GM19043 (cell line): Measurements from ENCODE around the gene TANC1.

ENCODE experiments used
- ATAC-seq: cut with Tn5 transposase; IDR thresholded peaks from one replicate; pipeline ENCODE4 v1.9.1; 2021; ENCODE audit warnings: low read depth; ENCODE audit not compliant: unreplicated experiment

TANC1 gene

DNA sequence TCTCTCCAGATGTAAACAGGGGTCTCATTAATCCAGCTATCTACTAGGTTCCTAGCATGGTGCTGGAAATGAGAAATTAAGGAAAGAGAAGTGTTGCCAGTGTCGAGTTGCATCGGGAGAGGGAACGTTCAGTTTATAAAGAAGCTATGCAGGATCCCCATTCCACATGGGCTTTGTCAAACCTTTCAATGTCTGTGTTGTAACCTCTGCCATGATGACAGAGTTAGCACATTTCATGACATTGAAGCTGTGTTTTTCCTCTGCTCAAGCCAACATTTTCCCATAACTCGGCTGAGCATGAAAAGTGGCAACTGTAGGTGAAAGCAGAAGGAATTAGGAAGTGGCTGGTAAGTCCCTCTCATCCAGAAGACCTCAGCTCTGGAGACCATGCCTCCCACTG is 184.6 kb downstream of the TANC1 start:
- ATAC-seq = no peak

DNA sequence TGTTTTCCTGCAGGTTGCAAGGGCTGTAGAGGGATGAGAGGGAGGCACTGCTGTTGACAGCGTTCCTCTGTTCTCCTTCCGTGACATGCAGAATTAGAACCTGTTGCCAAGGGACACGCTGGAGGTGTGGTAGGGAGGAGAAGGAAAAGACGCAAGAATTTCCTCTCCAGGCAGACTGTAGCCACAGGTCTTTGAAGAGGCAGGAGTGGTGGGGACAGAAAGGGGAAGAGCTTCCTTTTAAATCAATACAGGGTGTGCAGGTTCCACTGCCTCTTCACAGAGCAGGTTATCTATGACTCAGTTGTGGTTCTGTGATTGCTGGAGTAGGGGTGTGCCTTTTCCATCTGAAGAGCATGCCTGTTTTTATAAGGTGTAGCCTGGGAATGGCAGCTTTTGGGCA is 185.0 kb downstream of the TANC1 start:
- no peak for ATAC-seq

DNA sequence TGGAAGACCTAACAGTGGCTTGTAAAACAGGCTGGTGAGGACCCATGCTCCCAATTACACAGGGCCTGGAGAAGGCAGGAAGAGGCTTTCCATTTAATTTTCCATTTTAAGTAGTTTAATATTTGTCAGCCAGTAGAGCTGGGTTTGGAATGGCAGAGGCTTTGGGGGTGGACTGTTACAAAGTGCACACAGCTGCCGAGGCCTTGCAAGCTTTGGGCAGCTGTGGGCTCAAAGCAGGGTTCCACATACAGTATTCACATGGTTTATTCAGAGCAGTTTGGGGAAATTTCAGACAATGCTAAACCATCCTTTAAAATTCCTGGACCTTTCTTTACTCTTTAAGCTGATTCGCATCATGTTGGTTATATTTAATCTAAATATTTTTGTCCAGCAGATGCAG is 185.5 kb downstream of the TANC1 start:
- ATAC-seq = no peak

DNA sequence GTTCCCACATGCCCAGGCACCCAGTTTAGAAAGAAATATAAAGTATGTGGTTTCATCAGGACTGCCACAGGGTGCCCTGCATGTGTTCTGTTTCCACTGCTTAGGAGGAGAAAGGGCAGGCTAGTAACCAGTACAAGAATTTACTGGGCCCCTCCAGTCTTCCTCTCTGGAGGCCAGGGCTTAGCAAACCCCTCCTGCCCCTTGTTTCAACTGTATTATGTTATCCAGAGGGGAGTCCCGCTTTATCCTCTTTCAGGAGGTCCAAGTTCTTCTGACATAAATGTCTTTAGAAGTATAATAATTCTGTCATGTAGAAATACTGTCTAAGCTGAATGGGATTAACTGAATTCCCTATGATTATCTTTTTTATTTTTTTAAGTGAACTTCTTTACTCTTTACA is 185.9 kb downstream of the TANC1 start:
- no peak for ATAC-seq

DNA sequence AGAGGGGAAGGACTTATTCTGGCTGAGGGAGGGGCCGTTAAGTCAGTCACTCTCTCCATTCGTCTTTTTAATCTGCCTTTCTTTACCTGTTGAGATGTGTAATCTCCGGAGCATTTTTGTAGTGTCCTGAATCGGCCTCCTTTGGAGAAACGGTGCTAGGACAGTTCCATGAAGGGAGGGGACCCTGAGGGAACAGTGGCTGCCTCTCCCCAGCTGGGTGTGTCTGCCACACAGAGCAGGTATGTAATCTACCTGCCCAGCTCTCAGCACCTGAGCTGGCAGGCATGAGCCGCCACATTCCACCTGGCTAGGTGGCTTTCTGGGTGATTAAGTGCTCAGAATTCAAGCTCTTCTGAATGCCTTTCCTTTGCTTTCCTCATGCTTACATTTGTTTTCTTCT is 186.9 kb downstream of the TANC1 start:
- ATAC-seq = no peak

DNA sequence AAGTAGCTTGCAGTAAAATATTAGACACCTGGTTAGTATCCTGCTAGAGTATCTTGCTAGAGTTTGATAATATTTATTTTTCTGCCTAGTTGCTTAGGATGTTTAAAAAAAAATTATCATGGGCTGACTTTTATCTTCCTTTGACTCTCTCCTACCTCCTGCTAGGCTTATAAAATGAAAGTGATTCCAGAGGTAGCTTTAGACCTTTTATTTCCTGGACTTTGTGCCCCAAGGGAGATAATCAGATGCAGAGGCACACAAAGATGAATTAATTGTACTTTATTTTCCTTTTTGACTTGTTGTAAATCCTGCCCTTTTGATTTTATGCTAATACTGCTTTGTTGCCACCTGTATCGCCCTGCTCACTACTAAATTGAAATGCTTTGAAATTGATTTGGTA is 187.4 kb downstream of the TANC1 start:
- no peak for ATAC-seq

DNA sequence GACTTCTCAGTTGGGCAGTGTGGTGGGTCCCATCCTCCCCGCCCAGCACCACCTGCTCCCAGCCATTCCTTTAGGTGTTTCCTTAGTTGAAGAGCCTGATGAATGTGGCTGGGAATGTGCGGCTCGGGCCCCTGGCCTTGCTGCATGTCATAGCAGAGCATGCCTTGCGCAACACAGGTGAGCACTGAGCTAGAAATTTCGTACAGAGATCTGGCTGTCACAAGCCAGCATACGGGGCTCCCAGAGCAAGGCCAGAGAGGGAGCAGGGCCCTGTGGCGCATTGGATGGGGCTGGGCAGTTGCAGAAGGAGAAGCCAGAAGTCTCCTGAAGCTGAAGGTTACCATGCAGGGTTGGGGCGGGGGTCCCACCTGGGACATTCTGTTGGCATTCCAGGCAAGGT is 188.4 kb downstream of the TANC1 start:
- ATAC-seq = no peak

DNA sequence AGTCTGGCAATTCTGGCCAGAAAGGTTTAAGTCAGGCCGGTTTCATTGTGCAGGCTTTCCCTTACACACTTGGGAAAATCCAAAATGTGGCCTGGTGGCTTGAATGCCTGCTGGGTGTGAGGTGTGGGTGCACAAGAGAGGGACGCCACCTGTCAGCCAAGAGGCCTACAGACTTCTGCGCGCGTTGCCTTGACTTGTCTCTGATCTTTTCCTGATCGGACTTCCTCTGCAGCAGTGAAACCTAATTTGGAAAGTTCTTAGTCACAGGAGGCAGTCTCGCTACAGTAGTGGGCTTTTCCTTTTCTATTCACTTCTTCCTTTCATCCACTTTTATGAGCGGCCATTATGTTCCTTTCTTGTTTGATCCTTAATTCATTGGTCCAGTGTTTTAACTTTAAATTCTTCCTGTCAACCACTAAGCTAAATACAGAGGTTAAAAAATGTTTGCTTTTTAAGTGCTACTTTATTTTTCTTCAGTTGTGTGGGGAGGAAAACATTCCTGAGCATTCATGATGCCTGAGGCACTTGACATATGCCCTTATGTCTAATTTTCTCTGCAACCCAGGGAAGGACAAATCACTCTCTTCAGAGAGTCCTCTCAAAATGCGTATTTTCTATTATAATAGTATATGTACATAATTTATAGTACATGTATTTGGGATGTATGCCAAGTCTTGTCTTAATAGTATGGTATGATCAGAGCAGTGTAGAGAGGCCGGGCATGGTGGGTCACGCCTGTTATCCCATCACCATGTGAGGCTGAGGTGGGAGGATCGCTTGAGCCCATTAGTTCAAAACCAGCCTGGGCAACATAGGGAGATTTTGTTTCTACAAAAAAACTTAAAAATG is 189.1 kb downstream of the TANC1 start:
- no peak for ATAC-seq

DNA sequence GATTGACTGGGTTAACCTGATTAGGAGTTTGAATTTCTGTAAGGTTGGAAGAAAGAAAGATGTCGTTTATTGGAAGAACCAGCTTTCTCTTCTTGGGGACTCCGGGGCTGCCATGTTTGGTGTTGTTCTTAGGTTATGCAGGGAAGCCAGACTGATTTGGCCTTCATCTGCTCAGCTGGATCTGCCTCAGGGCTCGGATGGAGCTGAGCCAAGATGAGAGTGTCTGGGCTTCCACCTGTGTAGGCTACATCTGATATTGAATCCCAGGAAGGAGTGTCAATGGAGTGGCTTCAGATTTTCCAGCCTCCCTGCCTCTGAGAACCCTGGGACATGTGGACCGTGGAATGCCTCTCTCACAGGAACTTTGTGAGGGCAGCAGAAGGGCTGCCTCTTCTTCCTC is 192.0 kb downstream of the TANC1 start:
- no peak for ATAC-seq

DNA sequence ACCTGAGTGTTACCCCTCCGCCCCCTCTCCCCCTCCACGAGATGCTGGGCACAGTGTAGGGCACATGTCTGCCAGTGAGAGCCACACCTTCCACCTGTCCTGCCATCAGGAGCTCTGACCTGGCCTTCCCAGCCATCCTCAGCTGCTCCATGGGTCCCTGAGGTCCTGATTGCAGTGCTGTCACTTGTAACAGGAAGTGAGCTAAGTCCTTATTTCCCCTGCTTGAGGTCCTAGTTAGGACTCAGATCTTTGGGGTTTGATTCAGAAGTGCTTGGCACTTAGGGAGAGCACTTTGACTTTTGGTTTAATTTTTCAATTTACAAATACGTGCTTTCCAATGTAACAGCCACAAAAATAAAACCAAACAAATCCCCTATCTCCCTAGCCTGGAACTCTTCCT is 192.5 kb downstream of the TANC1 start:
- ATAC-seq = no peak

DNA sequence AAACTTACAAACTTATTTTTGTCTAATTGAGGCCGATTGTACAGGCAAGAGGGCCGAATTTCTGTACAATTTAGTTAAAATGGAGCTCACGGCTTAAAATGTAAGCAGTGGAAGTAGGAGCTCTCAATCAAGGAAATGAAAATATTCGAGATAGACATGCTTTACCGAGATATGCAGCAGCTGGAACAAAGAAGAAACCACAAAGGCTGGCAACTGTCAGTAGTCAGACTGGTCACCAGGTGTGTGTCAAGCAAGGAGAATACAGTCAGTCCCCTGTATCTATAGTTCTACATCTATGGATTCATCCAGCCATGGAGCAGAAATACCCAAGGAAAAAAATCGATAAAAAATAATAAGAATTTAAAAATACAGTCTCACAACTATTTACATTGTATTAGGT is 195.5 kb downstream of the TANC1 start:
- no peak for ATAC-seq

DNA sequence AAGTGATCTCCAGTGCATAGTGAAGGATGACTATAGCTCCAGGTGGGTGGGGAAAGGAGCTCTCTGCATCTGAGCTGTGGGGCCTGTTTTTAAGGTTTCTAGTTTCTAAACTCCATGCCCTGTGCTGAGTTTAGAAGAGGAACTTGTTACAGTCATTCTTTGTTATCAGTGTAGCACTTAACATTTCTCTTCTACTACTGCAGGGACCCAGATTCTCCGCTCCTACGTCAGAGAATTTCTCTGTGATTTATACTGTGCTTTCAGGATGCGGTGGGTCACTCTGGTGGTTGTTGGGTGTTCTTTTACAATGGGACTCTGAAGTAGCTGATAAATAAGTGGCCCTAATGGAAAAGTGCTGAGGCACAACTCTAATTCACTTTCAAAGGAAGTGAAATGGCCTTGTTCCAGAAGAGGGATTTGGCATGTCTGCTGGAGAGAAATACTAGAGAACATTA is 196.0 kb downstream of the TANC1 start:
- ATAC-seq = no peak

DNA sequence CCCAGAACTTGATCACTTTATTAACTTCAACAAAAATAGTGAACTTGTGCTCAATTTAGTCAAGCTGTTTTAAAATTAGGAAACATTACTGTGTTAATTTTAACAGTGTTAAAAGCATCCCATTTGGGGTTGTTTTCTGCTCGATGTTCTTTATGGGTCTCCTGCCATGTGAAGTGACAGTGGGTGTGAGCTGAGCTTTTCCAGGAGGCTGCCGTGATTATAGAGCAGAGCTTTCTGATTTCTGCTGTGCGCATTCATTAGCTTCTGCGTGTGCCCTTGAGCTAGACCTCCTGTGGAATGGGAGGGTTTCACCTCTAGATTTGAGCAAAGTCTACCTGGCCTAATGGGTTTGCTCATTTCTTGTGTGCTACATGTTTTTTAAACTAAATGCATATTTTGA is 196.6 kb downstream of the TANC1 start:
- ATAC-seq = no peak

DNA sequence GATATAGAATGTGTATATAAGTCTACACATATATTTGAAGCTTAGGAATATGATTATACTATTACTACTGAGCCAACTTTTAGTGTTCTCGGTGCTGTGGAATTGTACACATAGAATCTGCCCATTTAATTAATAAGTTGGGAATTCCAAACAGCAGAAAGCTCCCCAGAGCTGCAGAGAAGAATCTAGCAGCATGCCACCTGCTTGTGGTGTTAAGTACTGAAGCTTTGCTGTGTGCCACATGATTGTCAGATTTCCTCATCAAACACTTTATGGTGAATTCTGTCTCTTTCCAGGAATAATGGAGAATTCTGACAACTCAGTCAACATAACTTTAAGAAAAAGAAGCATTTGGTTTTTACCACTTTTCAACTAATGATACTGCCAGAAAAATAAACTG is 200.3 kb downstream of the TANC1 start:
- ATAC-seq = no peak

DNA sequence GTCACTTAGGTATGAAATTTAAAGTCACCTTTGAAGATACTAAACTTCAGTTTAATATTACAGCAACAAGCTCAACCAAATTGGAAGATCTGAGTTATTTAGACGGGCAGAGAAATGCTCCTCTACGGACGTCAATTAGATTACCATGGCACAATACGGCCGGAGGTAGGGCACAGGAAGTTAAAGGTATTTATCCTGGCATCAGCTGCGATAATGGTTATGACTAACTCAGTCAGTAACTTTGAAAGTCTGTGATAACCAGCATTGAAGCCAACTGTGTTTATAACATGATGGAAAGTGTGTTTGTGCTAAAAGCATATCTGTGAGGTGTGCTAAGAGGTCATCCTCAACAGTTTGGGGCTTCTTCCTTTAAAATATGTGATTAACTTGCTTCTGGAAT is 200.7 kb downstream of the TANC1 start:
- ATAC-seq = no peak

DNA sequence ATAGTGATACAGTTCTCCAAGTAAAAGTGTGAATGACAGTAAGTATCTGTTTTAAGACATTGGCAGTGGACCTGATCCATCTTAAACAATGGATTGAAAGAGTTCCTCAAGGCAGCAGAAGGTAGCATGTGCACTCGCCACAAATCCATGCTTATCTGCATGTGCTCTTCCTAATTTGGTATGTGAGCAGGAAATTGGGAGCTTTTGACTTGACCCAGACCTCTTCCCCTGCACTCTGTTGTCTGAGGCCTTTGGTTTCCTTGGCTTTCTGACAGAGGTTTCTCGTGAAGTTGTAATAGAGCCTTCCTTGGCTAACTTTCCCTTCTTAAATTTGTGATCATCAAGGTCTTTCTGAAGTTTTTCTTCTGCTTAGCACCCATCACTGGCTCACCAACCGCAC is 204.0 kb downstream of the TANC1 start:
- ATAC-seq = no peak

DNA sequence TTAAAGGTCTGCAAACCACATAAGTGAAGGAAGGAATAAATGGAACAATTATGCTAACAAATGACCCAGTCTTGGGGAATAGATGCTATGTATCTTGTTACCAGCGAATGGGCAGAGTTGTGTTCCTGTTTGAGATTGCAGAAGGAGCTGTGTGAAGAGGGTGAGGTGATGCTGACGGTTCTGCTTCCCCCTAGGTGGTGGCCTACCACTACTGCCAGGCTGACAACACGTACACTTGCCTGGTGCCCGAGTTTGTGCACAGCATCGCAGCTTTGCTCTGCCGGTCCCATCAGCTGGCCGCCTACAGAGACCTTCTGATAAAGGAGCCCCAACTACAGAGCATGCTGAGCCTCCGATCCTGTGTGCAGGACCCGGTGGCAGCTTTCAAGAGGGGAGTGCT is 206.3 kb downstream of the TANC1 start:
- ATAC-seq = no peak

DNA sequence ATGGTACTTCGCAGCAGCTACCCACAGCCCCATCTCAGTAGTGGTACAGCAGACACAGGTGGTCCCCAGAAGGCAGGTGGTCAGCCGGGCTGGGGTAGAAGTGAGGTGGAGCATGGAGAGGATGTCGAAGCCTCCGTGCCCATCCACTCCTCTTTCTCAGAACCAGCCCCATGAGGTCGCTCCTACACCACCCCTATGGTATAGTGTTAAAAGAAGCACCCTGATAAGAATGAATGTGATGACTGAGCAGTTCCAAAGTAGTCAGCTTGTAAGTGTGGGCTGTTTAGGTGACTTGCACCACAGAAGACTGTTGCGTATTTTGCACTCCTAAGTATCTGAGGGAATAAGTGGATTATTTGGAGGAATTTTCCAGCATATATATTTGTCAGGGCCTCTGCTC is 206.7 kb downstream of the TANC1 start:
- ATAC-seq = no peak

DNA sequence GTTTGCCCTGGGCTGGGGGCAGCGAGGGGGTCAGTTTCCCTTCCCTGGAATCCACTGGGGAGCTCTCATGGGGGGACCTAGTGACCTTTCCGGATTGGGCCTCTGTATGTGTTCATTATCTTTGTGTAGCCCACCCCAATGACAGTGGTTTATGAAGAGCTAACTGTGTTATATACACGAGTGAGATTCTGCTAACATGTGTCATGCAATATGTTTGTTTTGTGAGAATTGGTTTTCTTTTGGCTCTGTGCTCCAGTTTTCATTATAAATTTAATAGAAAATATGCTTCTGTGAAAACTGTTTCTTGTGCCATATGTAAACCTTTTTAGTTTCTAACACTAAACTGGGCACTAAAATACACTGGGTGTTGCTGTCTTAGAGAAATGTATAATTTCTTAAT is 207.5 kb downstream of the TANC1 start:
- ATAC-seq = no peak

DNA sequence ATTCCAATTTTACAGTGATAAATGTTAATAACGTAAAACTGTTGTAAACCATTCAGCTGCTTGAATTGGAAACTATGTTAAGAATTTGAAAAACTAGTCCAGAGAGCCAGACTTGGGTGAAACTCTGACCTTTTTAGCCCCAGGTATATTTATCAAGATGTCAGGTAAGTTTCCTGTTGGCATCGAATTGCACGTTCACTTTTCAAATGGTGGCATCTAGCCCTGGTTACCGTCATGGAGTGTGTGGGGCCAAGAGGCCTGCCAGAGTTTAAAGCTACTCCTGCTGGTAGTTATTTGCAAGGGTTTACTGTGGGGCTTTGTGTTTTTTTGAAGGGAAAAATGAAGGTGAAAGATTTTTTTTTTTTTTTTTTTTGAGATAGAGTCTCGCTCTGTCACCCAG is 208.1 kb downstream of the TANC1 start:
- no peak for ATAC-seq

DNA sequence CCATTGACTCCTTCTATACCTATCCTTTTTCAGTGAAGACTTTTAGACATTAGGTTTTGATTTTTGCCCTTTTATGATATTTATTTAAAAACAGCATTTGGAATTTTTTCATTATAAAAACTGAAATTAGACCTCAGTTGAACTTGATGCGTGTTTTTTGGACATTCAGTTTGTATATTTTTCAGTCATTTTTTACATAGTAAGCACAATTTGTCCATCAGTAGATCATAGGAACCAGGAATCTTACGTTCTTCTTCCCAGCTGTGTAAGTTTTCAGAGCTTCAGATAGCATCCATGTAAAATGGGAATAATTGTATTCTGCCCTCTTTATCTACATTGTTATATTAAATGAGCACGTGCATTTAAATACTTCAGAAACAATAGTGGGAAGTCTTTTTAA is 208.9 kb downstream of the TANC1 start:
- ATAC-seq = no peak

DNA sequence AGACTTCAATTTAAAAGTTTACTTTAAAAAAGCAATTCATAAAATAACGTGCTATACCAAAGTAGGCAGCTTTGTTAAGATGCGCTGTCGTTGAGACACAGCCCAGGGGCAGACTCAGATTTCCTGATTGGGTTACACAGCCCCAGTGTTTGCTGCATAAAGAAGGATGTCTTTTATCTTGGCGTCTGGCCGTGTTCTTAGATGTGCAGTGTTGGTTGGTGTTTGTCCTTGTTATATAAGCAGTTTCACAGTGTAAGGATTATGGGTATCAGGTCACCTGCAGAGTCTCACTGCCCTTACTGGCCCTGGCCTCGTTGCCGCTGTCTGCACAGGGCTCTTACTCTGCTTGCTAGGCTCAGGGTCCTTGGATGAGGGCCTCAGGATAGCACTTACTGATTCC is 209.5 kb downstream of the TANC1 start:
- ATAC-seq = no peak

DNA sequence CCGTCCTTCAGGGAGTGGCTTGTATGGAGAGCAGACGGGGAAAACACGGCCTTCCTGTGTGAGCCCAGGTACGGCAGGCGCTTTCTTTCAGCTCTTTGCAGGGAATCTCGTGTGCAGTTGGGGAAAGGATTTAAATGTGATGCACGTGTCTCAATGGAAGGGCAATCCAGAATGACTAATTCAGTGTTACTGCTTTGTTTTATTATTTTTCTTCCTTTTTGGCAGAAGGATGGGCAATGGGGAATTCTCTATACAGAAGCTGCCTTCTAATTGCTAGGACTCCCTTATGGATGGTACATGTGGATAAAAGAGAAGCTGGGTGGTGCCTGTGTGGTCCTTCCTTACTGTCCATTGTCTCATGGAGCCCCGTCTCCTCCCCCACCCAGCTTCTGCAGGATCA is 210.7 kb downstream of the TANC1 start:
- no peak for ATAC-seq
